Neural progenitor cell (in vitro differentiated cells): ENCODE data around the gene MITF. TPM values are rescaled to one million over a fixed set of nuclear protein-coding genes. Genes with fewer than 3 reads are reported as not detected.
A peak's percentile ranks its signal among the peaks of the same experiment; 100 is the strongest.
"Not testable (repeated sequence)": the region's sequence is repeated elsewhere in the genome, so short reads cannot be mapped to it uniquely, and the experiment has no call there.

ENCODE experiments used
- DNase-seq: peaks from one replicate; pipeline ENCODE4 v3.0.0-alpha.2; 2016; ENCODE audit warnings: low spot score
- H2AFZ ChIP-seq: fragments of 200-600 bp; sonication (generic); replicated peaks from 2 replicates; pipeline ENCODE4 v1.6.1; 2016; ENCODE audit warnings: antibody characterized with exemption
- H3F3A ChIP-seq: fragments of 200-600 bp; sonication (generic); 2 replicates; pipeline ENCODE4 v1.6.1; 2016; ENCODE audit warnings: antibody characterized with exemption, low read depth
- H3K27ac ChIP-seq: fragments of 200-600 bp; sonication (generic); 2 replicates; pipeline ENCODE4 v1.5.1; 2016; ENCODE audit warnings: mild to moderate bottlenecking
- H3K27me3 ChIP-seq: fragments of 200-600 bp; sonication (generic); 2 replicates; pipeline ENCODE4 v1.6.1; 2016; ENCODE audit warnings: mild to moderate bottlenecking, moderate library complexity
- H3K36me3 ChIP-seq: fragments of 200-600 bp; sonication (generic); 2 replicates; pipeline ENCODE4 v1.5.1; 2016
- H3K4me1 ChIP-seq: fragments of 200-600 bp; sonication (generic); 2 replicates; pipeline ENCODE4 v1.6.1; 2016; ENCODE audit warnings: mixed run types
- H3K4me2 ChIP-seq: fragments of 200-600 bp; sonication (generic); 2 replicates; pipeline ENCODE4 v1.6.1; 2016
- H3K4me3 ChIP-seq: fragments of 200-600 bp; sonication (generic); 2 replicates; pipeline ENCODE4 v1.5.1; 2016
- H3K79me2 ChIP-seq: fragments of 200-600 bp; sonication (generic); 2 replicates; pipeline ENCODE4 v1.6.1; 2016; ENCODE audit warnings: low read depth
- H3K9ac ChIP-seq: fragments of 200-600 bp; sonication (generic); 2 replicates; pipeline ENCODE4 v1.6.1; 2016
- H3K9me3 ChIP-seq: fragments of 200-600 bp; sonication (generic); 2 replicates; pipeline ENCODE4 v1.5.1; 2016; ENCODE audit warnings: low read depth
- H4K20me1 ChIP-seq: fragments of 200-600 bp; sonication (generic); 2 replicates; pipeline ENCODE4 v1.6.1; 2016; ENCODE audit warnings: low read depth
- H3K27ac Mint-ChIP-seq: 3 replicates; pipeline ENCODE4 v1.8.0; 2021; ENCODE audit warnings: mixed read lengths
- H3K27me3 Mint-ChIP-seq: 2 replicates; pipeline ENCODE4 v1.8.0; 2022; ENCODE audit warnings: low read depth, mild to moderate bottlenecking, inconsistent platforms, moderate library complexity, mixed read lengths; ENCODE audit not compliant: insufficient read depth
- H3K36me3 Mint-ChIP-seq: 3 replicates; pipeline ENCODE4 v1.8.0; 2021; ENCODE audit warnings: mixed read lengths
- H3K4me1 Mint-ChIP-seq: 3 replicates; pipeline ENCODE4 v1.8.0; 2021; ENCODE audit warnings: mixed read lengths
- H3K4me3 Mint-ChIP-seq: 3 replicates; pipeline ENCODE4 v1.8.0; 2021; ENCODE audit warnings: mild to moderate bottlenecking, moderate library complexity, mixed read lengths
- H3K9me3 Mint-ChIP-seq: 3 replicates; pipeline ENCODE4 v1.8.0; 2020; ENCODE audit warnings: mixed read lengths
- CTCF ChIP-seq: fragments of 200-600 bp; sonication (generic); IDR thresholded peaks from 2 replicates; pipeline ENCODE4 v1.5.1; 2017; ENCODE audit warnings: antibody characterized with exemption, mild to moderate bottlenecking
- EZH2 ChIP-seq: fragments of 200-600 bp; sonication (generic); IDR thresholded peaks from 2 replicates; pipeline ENCODE4 v1.6.1; 2017; ENCODE audit warnings: antibody characterized with exemption, mild to moderate bottlenecking, moderate library complexity
- EZH2phosphoT487 ChIP-seq: fragments of 200-600 bp; sonication (generic); IDR thresholded peaks from 2 replicates; pipeline ENCODE4 v1.6.1; 2017; ENCODE audit warnings: antibody characterized with exemption
- total RNA-seq: library from RNA; depleted of rRNA; stranded (reverse); fragments of >200 nt; gene quantifications from 2 replicates; pipeline ENCODE4 v1.2.3, GENCODE V29; 2015; ENCODE audit warnings: low replicate concordance

The MITF gene
- total RNA-seq, 1 donor from 2014 or later = not detected

GRCh38 chr3:69791106-69791505 lies 51.8 kb downstream of the MITF start:
- Mint-ChIP-seq H3K27me3 (no peaks in the 10 kb centered on the region), H3K4me3 (no peak overlapping the region), H3K36me3 (no peaks in the 10 kb centered on the region), H3K27ac (no peak overlapping the region), H3K4me1 (peaks cover 16% of the 10 kb centered on the region), H3K9me3 (peaks cover 8% of the 10 kb centered on the region)
- Histone ChIP-seq H2AFZ (peak overlapping the region; percentile 13), H4K20me1 (no peaks in the 10 kb centered on the region), H3K4me3 (no peak overlapping the region), H3K79me2 (no peaks in the 10 kb centered on the region), H3K27me3 (no peaks in the 10 kb centered on the region), H3K4me1 (no peaks in the 10 kb centered on the region), H3K27ac (no peak overlapping the region), H3K9me3 (no peaks in the 10 kb centered on the region), H3K36me3 (no peaks in the 10 kb centered on the region), H3K9ac (no peak overlapping the region), H3F3A (no peaks in the 10 kb centered on the region), H3K4me2 (no peak overlapping the region)
- DNase-seq = no peak
- TF ChIP-seq EZH2 = no peak

GRCh38 chr3:69791919-69792399 lies 52.7 kb downstream of the MITF start:
- TF ChIP-seq CTCF (peak; percentile 42), EZH2phosphoT487 (no peak)
- Histone ChIP-seq H3K9ac (no peak overlapping the region), H3K27me3 (no peaks in the 10 kb centered on the region), H3F3A (no peaks in the 10 kb centered on the region), H3K36me3 (no peaks in the 10 kb centered on the region), H3K79me2 (no peaks in the 10 kb centered on the region), H3K4me2 (no peak overlapping the region), H3K4me3 (no peak overlapping the region), H2AFZ (no peak overlapping the region), H3K4me1 (no peaks in the 10 kb centered on the region), H3K9me3 (no peaks in the 10 kb centered on the region), H4K20me1 (no peaks in the 10 kb centered on the region), H3K27ac (no peak overlapping the region)
- H3K36me3 Mint-ChIP-seq = no peaks in the 10 kb centered on the region
- peaks cover 8% of the 10 kb centered on the region for H3K9me3 Mint-ChIP-seq
- DNase-seq = no peak
- H3K4me1 Mint-ChIP-seq = peaks cover 15% of the 10 kb centered on the region
- H3K27me3 Mint-ChIP-seq = no peaks in the 10 kb centered on the region
- H3K27ac Mint-ChIP-seq = no peak overlapping the region
- no peak overlapping the region for H3K4me3 Mint-ChIP-seq

GRCh38 chr3:69796126-69796525 lies 56.9 kb downstream of the MITF start:
- not testable (repeated sequence) for H3K9ac ChIP-seq, H3K4me3 ChIP-seq, H4K20me1 ChIP-seq, H3K9me3 ChIP-seq, H3K27me3 ChIP-seq, H3K4me1 Mint-ChIP-seq, H3K27me3 Mint-ChIP-seq, H3K79me2 ChIP-seq, H3K27ac Mint-ChIP-seq, H3K4me3 Mint-ChIP-seq, H2AFZ ChIP-seq, H3K27ac ChIP-seq, H3F3A ChIP-seq, H3K36me3 ChIP-seq, H3K4me1 ChIP-seq, H3K36me3 Mint-ChIP-seq, H3K4me2 ChIP-seq, H3K9me3 Mint-ChIP-seq, DNase-seq

- H2AFZ ChIP-seq = peak overlapping the region; percentile 92
- H3K27ac Mint-ChIP-seq = no peak overlapping the region
- no peak overlapping the region for H3K4me3 ChIP-seq
- H3K36me3 Mint-ChIP-seq = no peaks in the 10 kb centered on the region
- H3K4me1 Mint-ChIP-seq = peaks cover 4% of the 10 kb centered on the region
- H3K9ac ChIP-seq = no peak overlapping the region
- peaks cover 1% of the 10 kb centered on the region for H3K27me3 Mint-ChIP-seq
- DNase-seq = no peak
- no peaks in the 10 kb centered on the region for H3F3A ChIP-seq
- no peak overlapping the region for H3K27ac ChIP-seq
- no peaks in the 10 kb centered on the region for H3K9me3 ChIP-seq
- TF ChIP-seq EZH2phosphoT487 (no peak), EZH2 (no peak), CTCF (no peak)
- H4K20me1 ChIP-seq = no peaks in the 10 kb centered on the region
- no peaks in the 10 kb centered on the region for H3K4me1 ChIP-seq
- no peaks in the 10 kb centered on the region for H3K27me3 ChIP-seq
- no peaks in the 10 kb centered on the region for H3K36me3 ChIP-seq
- no peak overlapping the region for H3K4me2 ChIP-seq
- no peak overlapping the region for H3K4me3 Mint-ChIP-seq
- H3K9me3 Mint-ChIP-seq = no peaks in the 10 kb centered on the region
- H3K79me2 ChIP-seq = no peaks in the 10 kb centered on the region
Measured at GRCh38 chr3:69803681-69804270, 64.5 kb downstream of the MITF start.
